OCI-LY1 (cell line): Measurements from ENCODE around the gene NOCT.
A peak's percentile ranks its signal among the peaks of the same experiment; 100 is the strongest.

Source experiments
- H2AFZ ChIP-seq: fragments of 200-600 bp; sonication (generic), shearing (Covaris generic); 2 replicates; pipeline ENCODE4 v1.6.0; 2014; ENCODE audit warnings: antibody characterized with exemption, mild to moderate bottlenecking, low read length
- H3F3A ChIP-seq: fragments of 200-600 bp; sonication (generic), shearing (Covaris generic); 2 replicates; pipeline ENCODE4 v1.6.0; 2014; ENCODE audit warnings: mild to moderate bottlenecking, antibody characterized with exemption, low read length, moderate library complexity; ENCODE audit not compliant: insufficient read depth
- H3K27ac ChIP-seq: fragments of 200-600 bp; sonication (generic); 2 replicates; pipeline ENCODE4 v1.5.1; 2014; ENCODE audit warnings: low read length, mixed run types, mild to moderate bottlenecking, low read depth; ENCODE audit not compliant: poor library complexity, severe bottlenecking
- H3K27me3 ChIP-seq: fragments of 200-600 bp; sonication (generic); 2 replicates; pipeline ENCODE4 v1.6.0; 2014; ENCODE audit warnings: antibody characterized with exemption, mild to moderate bottlenecking, low read length, moderate library complexity; ENCODE audit not compliant: insufficient read depth
- H3K36me3 ChIP-seq: fragments of 200-600 bp; sonication (generic); 2 replicates; pipeline ENCODE4 v1.6.1; 2014; ENCODE audit warnings: mild to moderate bottlenecking, antibody characterized with exemption, low read length, moderate library complexity, mixed read lengths; ENCODE audit not compliant: insufficient read depth
- H3K4me1 ChIP-seq: fragments of 200-600 bp; sonication (generic); 2 replicates; pipeline ENCODE4 v1.5.1; 2014; ENCODE audit warnings: mild to moderate bottlenecking, low read length, moderate library complexity; ENCODE audit not compliant: insufficient read depth, severe bottlenecking
- H3K4me2 ChIP-seq: fragments of 200-600 bp; sonication (generic), shearing (Covaris generic); 2 replicates; pipeline ENCODE4 v1.6.1; 2014; ENCODE audit warnings: low read length
- H3K4me3 ChIP-seq: fragments of 200-600 bp; sonication (generic); 2 replicates; pipeline ENCODE4 v1.5.1; 2014; ENCODE audit warnings: low read length, low read depth, mild to moderate bottlenecking, mixed read lengths; ENCODE audit not compliant: poor library complexity, severe bottlenecking
- H3K79me2 ChIP-seq: fragments of 200-600 bp; shearing (Covaris generic); 2 replicates; pipeline ENCODE4 v1.6.1; 2016; ENCODE audit warnings: mixed run types, low read length, mixed read lengths; ENCODE audit not compliant: insufficient read depth
- H3K9ac ChIP-seq: fragments of 200-600 bp; sonication (generic), shearing (Covaris generic); 2 replicates; pipeline ENCODE4 v1.6.1; 2014; ENCODE audit warnings: mild to moderate bottlenecking, low read length, mixed read lengths
- H3K9me2 ChIP-seq: fragments of 200-600 bp; sonication (generic), shearing (Covaris generic); 2 replicates; pipeline ENCODE4 v1.6.1; 2014; ENCODE audit warnings: low read depth, mild to moderate bottlenecking, low read length, mixed read lengths
- H3K9me3 ChIP-seq: fragments of 200-600 bp; shearing (Covaris generic); 2 replicates; pipeline ENCODE4 v1.6.1; 2014; ENCODE audit warnings: low read length, mixed read lengths
- H4K20me1 ChIP-seq: fragments of 200-600 bp; sonication (generic), shearing (Covaris generic); 2 replicates; pipeline ENCODE4 v1.6.0; 2016; ENCODE audit warnings: mild to moderate bottlenecking, low read length; ENCODE audit not compliant: insufficient read depth
- CTCF ChIP-seq: fragments of 200-600 bp; sonication (generic), shearing (Covaris generic); IDR thresholded peaks from 2 replicates; pipeline ENCODE4 v1.5.1; 2017; ENCODE audit warnings: mild to moderate bottlenecking, antibody characterized with exemption, low read length, moderate library complexity, mixed read lengths
- EZH2 ChIP-seq: fragments of 200-600 bp; sonication (generic), shearing (Covaris generic); IDR thresholded peaks from 2 replicates; pipeline ENCODE4 v1.8.0; 2017; ENCODE audit warnings: borderline replicate concordance, mixed run types, mild to moderate bottlenecking, antibody characterized with exemption, low read length, moderate library complexity, mixed read lengths

The NOCT gene

GRCh38 chr4:139015269-139015947 lies at the start of gene NOCT:
TSS of gene NOCT (plus strand) at chr4:139015781. CDS start at chr4:139015982, 201 bp downstream.
- H3K9me2 ChIP-seq: no peaks in the 10 kb centered on the region
- peaks cover 41% of the 10 kb centered on the region for H3K79me2 ChIP-seq
- peak within 1 kb of the TSS; percentile 75 for H3K27ac ChIP-seq
- TF ChIP-seq EZH2 (no peak), CTCF (no peak)
- H3K4me3 ChIP-seq: peak within 1 kb of the TSS; percentile 91
- peaks cover 43% of the 10 kb centered on the region for H3K4me1 ChIP-seq
- H3K36me3 ChIP-seq: peaks cover 14% of the 10 kb centered on the region
- peak within 1 kb of the TSS; percentile 72 for H3K4me2 ChIP-seq
- H3K27me3 ChIP-seq: no peaks in the 10 kb centered on the region
- no peaks in the 10 kb centered on the region for H3K9me3 ChIP-seq
- H2AFZ ChIP-seq: 0 out of 2 replicates have a peak within 1 kb of the TSS, but pooled peaks have one; percentile 8
- no peaks in the 10 kb centered on the region for H3F3A ChIP-seq
- H4K20me1 ChIP-seq: no peaks in the 10 kb centered on the region
- H3K9ac ChIP-seq: peak within 1 kb of the TSS; percentile 93

DNA sequence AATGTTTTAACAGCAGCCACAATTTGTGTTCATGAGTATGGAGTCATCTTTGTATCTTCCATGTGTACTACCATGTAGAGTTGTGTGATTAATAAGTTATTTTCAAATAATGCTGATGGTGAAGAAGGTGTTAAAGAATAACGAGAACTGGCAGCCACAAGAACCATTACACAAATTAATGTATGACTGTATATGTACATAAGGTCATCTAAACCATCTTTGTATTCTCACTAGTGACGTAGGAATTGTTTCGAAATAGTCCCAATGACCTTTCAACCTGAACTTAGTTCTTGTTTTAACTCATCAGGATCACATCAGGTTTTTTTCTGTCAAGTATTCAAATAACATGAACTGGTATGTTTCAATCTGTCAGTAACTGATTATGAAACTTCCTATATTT lies 48.3 kb upstream of the NOCT start:
- Histone ChIP-seq H3F3A (no peaks in the 10 kb centered on the region), H3K27me3 (no peaks in the 10 kb centered on the region), H3K9me2 (no peaks in the 10 kb centered on the region), H3K4me1 (no peaks in the 10 kb centered on the region), H3K4me3 (no peak overlapping the region), H3K9me3 (no peaks in the 10 kb centered on the region), H2AFZ (no peak overlapping the region), H4K20me1 (no peaks in the 10 kb centered on the region), H3K36me3 (no peaks in the 10 kb centered on the region), H3K9ac (no peak overlapping the region), H3K4me2 (no peak overlapping the region), H3K79me2 (no peaks in the 10 kb centered on the region), H3K27ac (no peak overlapping the region)
- TF ChIP-seq EZH2: no peak
- no peak for TF ChIP-seq CTCF

GRCh38 chr4:138972956-138973801 lies 42.4 kb upstream of the NOCT start:
- H3K27ac ChIP-seq: no peak overlapping the region
- H3K36me3 ChIP-seq: no peaks in the 10 kb centered on the region
- no peaks in the 10 kb centered on the region for H4K20me1 ChIP-seq
- H3K9me2 ChIP-seq: no peaks in the 10 kb centered on the region
- H3K4me3 ChIP-seq: no peak overlapping the region
- no peak overlapping the region for H3K9ac ChIP-seq
- TF ChIP-seq EZH2: no peak
- TF ChIP-seq CTCF: no peak
- no peak overlapping the region for H2AFZ ChIP-seq
- no peak overlapping the region for H3K4me2 ChIP-seq
- peaks cover 12% of the 10 kb centered on the region for H3K4me1 ChIP-seq
- H3K79me2 ChIP-seq: no peaks in the 10 kb centered on the region
- no peaks in the 10 kb centered on the region for H3F3A ChIP-seq
- no peaks in the 10 kb centered on the region for H3K9me3 ChIP-seq
- no peaks in the 10 kb centered on the region for H3K27me3 ChIP-seq
